Activated B cell treated with CpG ODN at 0.5 μM for 24 hours (primary cell): ENCODE results near the gene NAA38. TPM values are rescaled to one million over a fixed set of nuclear protein-coding genes. Genes with fewer than 3 reads are reported as not detected.
A peak's percentile ranks its signal among the peaks of the same experiment; 100 is the strongest.

ENCODE experiments used
- ATAC-seq: fragments of 200-7000 bp; cut with Tn5 transposase; one replicate; pipeline ENCODE4 v1.10.0; 2021; ENCODE audit warnings: low read depth, mild to moderate bottlenecking, moderate library complexity
- CTCF ChIA-PET: fragments of 350-600 bp; sonication (Branson Sonifier 250); formaldehyde crosslinking; loops from one replicate; lab custom pipeline; 2021; ENCODE audit warnings: antibody characterized with exemption; lab: Charles Lee
- POLR2A ChIA-PET: fragments of 350-600 bp; sonication (Branson Sonifier 250); formaldehyde crosslinking; loops from one replicate; lab custom pipeline; 2021; ENCODE audit warnings: antibody characterized with exemption; lab: Charles Lee
- DNase-seq: peaks from one replicate; pipeline ENCODE4 v3.0.0; 2022
- H3K27ac Mint-ChIP-seq: one replicate; pipeline ENCODE4 v1.8.0; 2020; ENCODE audit warnings: mixed read lengths
- H3K27me3 Mint-ChIP-seq: one replicate; pipeline ENCODE4 v1.8.0; 2021; ENCODE audit warnings: mixed read lengths
- H3K36me3 Mint-ChIP-seq: one replicate; pipeline ENCODE4 v1.8.0; 2021; ENCODE audit warnings: low read depth, mixed read lengths
- H3K4me1 Mint-ChIP-seq: one replicate; pipeline ENCODE4 v1.8.0; 2021; ENCODE audit warnings: mixed read lengths
- H3K4me3 Mint-ChIP-seq: one replicate; pipeline ENCODE4 v1.8.0; 2020; ENCODE audit warnings: mild to moderate bottlenecking, mixed read lengths
- H3K9me3 Mint-ChIP-seq: one replicate; pipeline ENCODE4 v1.8.0; 2020; ENCODE audit warnings: mixed read lengths
- CTCF ChIP-seq: fragments of 200-600 bp; IDR thresholded peaks from one replicate; pipeline ENCODE4 v1.8.0; 2022; ENCODE audit warnings: antibody characterized with exemption, mild to moderate bottlenecking
- intact Hi-C: fragments of 100-400 bp; cut with micrococcal nuclease; formaldehyde crosslinking; loops from one replicate; pipeline ENCODE4 v1.15.1; 2024
- total RNA-seq: library from RNA; stranded (reverse); gene quantifications from 2 replicates; pipeline ENCODE4 v1.2.3, GENCODE V29; 2022

The NAA38 gene
- total RNA-seq, 1 donor from 2014 or later: 36.0 TPM

GRCh38 chr17:7888184-7888920 lies 31.0 kb upstream of the NAA38 start, which contains the start of gene CHD3:
Gene CHD3, plus strand, starts transcription at chr17:7888789. Its CDS starts 212 bp downstream, at chr17:7889001.
- intact Hi-C loops: no loop called here
- Mint-ChIP-seq H3K4me1 (peaks cover 8% of the 10 kb centered on the region), H3K4me3 (no peak within 1 kb of the TSS), H3K9me3 (no peaks in the 10 kb centered on the region), H3K27me3 (no peaks in the 10 kb centered on the region), H3K27ac (peak within 1 kb of the TSS; percentile 41), H3K36me3 (peaks cover 27% of the 10 kb centered on the region)
- ChIA-PET POLR2A (interaction anchor here (1.9 kb wide), 1 partner anchor 46 kb away, joined by 6 read pairs; no protein-coding TSS in a partner anchor), CTCF (no interaction called here)
- DNase-seq (no peak), ATAC-seq (no peak)
- no peak for TF ChIP-seq CTCF

- ChIA-PET CTCF (no interaction called here), POLR2A (interaction anchor here (1.9 kb wide), 1 partner anchor 46 kb away, joined by 6 read pairs; no protein-coding TSS in a partner anchor)
- Mint-ChIP-seq H3K27me3 (no peaks in the 10 kb centered on the region), H3K4me3 (no peak overlapping the region), H3K9me3 (no peaks in the 10 kb centered on the region), H3K36me3 (peaks cover 24% of the 10 kb centered on the region), H3K27ac (no peak overlapping the region), H3K4me1 (peaks cover 8% of the 10 kb centered on the region)
- intact Hi-C loops: loop anchor here (1.0 to 2.0 kb wide), 5 partner anchors 25 to 201 kb away; partner anchors contain the start of genes CNTROB, KDM6B and TP53
- ATAC-seq (peak; percentile 76), DNase-seq (peak; percentile 60)
- no peak for TF ChIP-seq CTCF
These were observed 30.3 kb upstream of the NAA38 start for GRCh38 chr17:7887482-7888183.

DNA sequence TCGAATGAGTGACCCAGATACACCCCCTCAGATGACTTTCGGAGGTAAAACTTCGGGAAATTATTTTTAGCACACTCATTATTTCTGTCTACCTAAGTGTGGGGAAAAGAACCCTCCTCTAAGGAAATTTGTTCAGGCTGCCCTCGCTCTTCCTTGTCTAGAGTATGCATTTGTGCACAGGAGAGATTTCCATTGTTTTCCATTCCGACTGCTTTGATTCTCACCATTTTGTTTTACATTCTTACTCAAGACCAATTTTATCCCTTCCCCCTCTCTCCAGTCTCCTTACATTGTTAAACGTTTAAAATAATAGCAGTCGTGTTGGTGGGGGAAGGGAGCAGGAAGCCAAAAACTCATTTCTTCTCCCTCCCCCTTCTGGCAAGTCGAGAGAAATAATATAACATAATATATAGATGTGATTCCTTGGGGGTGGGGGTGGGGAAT lies 29.7 kb upstream of the NAA38 start:
- H3K27me3 Mint-ChIP-seq: no peaks in the 10 kb centered on the region
- ChIA-PET CTCF (interaction anchor here (1.3 kb wide), 1 partner anchor 22 kb away, joined by 3 read pairs; no protein-coding TSS in a partner anchor), POLR2A (interaction anchor here (1.1 kb wide), 1 partner anchor 44 kb away, joined by 4 read pairs; no protein-coding TSS in a partner anchor)
- no peak overlapping the region for H3K27ac Mint-ChIP-seq
- peaks cover 8% of the 10 kb centered on the region for H3K4me1 Mint-ChIP-seq
- no peak overlapping the region for H3K4me3 Mint-ChIP-seq
- ATAC-seq (no peak), DNase-seq (no peak)
- intact Hi-C loops: loop anchor here (1.0 to 2.0 kb wide), 5 partner anchors 25 to 200 kb away; partner anchors contain the start of genes CNTROB, KDM6B and TP53
- H3K36me3 Mint-ChIP-seq: peaks cover 22% of the 10 kb centered on the region
- TF ChIP-seq CTCF: no peak
- H3K9me3 Mint-ChIP-seq: no peaks in the 10 kb centered on the region

DNA sequence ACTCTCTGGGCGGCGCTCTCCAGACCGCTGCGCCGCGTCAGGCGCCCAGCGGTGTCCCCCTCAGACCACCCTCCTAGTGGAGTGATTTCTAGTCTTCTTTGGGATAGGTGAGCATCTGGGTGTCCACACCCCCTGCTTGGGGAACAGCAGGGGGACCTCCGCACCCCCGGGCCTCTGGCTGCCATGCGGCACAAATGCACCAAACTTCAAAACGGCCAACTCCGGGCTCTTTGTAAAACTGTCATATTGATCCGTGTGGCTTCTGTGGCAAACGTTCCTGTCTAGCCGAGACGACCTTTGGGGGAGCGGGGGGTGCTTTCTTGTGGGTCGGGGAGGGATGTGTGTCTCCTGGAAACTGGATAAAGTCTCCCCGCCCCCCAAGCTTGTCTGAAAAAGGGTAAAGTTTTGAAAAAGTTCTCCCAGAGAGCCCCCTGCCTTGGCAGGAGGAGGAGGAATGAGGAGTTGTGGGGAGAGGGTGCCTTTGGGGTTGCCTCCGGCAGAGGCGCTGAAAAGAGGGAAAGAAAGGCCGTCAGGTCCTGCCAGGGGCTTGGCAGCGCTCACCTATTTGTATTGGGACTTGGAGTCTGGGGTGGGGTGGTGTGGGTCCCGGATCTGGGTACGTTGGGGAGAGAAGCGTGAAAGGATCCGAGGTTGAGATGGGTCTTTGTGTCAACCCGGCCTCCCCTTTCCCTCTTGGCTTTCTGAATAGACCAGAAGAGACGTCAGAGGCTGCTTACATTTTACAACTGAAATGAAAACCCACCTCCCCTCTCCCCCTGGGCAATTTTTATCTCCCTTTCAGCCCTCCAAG lies 29.1 kb upstream of the NAA38 start:
- peaks cover 18% of the 10 kb centered on the region for H3K36me3 Mint-ChIP-seq
- ChIA-PET CTCF (interaction anchor here (1.2 to 1.3 kb wide), 3 partner anchors 21 to 41 kb away, joined by 3 to 6 read pairs (median 3); no protein-coding TSS in a partner anchor), POLR2A (interaction anchor here (0.6 to 1.7 kb wide), 14 partner anchors 9 to 549 kb away, joined by 3 to 16 read pairs (median 4); partner anchors contain the start of genes NAA38, NDEL1, RNF227 and TP53)
- H3K4me1 Mint-ChIP-seq: peaks cover 8% of the 10 kb centered on the region
- H3K4me3 Mint-ChIP-seq: no peak overlapping the region
- DNase-seq: peak; percentile 44
- H3K27me3 Mint-ChIP-seq: no peaks in the 10 kb centered on the region
- ATAC-seq: peak; percentile 4
- intact Hi-C loops: loop anchor here (1.0 to 2.0 kb wide), 6 partner anchors 24 to 200 kb away; partner anchors contain the start of genes CNTROB, KDM6B, NAA38 and TP53
- TF ChIP-seq CTCF: no peak
- H3K9me3 Mint-ChIP-seq: no peaks in the 10 kb centered on the region
- no peak overlapping the region for H3K27ac Mint-ChIP-seq
